Activated CD4-positive, CD25-positive, alpha-beta regulatory T cell treated with anti-CD3 and anti-CD28 coated beads, Interleukin-2, amount 50 U/mL, for 72 hours (primary cell): ENCODE results near the gene CCDC85C.
"Not testable (repeated sequence)": the region's sequence is repeated elsewhere in the genome, so short reads cannot be mapped to it uniquely, and the experiment has no call there.

Source experiments
- DNase-seq: peaks from one replicate; pipeline ENCODE4 v3.0.0; 2021

Gene CCDC85C

DNA sequence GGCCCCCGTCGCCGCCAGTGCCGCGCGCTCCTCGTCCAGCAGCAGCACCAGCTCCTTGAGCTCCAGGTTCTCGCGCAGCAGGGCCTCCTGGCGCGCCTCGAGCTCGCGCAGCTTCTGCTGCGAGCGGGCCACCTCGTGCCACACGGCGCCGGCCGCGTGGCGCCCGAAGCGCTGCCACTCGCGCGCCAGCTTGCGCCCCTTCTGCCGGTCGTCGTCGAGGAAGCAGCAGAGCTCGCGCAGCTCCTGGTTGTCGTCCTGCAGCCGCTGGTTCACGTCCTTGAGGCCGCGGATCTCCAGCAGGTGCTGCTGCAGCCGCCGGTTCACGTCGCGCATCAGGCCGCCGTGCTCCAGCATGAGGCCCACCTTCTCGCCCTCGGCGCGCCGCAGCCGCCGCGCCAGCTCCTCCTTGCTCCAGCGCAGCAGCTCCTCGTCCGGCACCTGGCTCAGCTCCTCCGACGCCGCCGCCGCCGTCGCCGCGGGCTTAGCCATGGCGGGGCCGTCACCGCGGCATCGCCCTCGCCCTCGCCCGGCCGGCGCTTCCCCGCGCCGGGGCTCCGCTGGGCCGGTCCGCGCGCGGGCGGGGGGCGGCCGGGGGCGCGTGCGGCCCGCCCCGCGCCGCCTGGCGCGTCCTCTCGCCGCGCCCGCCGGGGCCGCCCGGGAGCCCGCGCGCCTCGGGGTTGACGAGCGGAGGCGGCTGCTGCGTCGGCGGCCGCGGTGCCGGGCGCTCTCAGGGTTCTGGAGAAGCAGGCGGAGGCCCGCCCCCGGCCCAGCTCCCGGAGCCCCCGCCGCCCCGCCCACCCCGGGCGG is at the start of gene CCDC85C:
Gene CCDC85C (minus strand): TSS at position 737 of the 807 bp plus-strand sequence. CDS start 248 bp downstream, at position 489.
- DNase-seq, result peak; percentile 59

DNA sequence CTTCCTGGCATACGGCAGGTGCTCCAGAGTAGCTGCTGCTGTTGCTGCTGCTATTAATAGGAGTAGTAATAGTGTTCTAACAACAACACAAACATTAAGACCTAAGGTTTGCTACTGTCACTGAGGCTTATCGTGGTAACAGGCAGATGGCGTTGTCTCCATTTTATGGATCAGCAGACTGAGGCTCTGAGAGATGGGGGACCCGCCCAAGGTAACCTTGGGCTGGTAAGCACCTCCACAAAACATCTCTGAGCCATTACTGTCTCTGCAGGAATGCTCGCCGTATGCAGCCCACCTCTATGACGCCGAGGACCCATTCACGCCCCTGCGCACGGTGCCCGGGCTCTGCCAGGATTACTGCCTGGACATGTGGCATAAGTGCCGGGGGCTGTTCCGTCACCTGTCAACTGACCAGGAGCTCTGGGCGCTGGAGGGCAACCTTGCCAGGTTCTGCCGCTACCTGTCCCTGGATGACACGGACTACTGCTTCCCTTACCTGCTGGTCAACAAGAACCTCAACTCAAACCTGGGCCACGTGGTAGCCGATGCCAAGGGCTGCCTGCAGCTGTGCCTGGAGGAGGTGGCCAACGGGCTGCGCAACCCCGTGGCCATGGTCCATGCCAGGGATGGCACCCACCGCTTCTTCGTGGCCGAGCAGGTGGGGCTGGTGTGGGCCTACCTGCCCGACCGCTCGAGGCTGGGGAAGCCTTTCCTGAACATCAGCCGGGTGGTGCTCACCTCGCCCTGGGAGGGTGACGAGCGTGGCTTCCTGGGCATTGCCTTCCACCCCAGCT is 48.1 kb upstream of the CCDC85C start:
- DNase-seq, result no peak

DNA sequence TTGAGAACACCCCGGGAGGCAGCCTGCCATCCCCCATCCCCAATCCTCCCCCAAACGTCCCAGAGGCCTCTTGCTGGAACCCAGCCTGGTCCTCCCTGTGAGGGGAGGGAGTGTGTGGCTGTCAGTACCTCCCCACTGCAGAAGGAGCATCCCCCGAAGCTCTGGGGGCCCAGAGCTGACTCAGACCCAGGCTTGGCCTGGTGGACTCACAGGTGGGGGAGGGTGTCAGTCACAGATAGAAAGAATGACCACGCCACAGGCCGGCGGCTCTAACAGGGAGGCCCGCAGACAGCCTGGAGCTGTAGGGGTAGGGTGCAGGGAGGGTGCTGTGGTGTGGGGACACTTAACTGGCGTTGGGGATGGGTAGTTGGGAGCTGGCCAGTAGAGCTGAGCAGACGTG is 46.2 kb upstream of the CCDC85C start:
- DNase-seq, result no peak

DNA sequence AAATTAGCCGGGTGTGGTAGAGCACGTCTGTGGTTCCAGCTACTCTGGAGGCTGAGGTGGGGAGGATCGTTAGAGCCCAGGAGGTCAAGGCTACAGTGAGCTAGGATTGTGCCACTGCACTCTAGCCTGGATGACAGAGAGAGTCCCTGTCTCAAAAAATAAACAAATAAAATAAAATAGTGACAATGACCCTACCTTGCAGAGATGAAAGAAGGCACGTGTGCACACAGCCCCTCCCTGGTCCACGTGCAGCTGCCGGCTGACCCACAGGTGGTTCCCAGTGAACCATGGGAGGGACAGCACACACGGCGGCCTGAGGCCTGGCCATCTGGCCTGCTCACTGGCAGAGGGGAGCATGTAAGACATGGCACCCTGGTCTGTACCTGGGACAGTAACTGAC is 45.6 kb upstream of the CCDC85C start:
- no peak for DNase-seq

DNA sequence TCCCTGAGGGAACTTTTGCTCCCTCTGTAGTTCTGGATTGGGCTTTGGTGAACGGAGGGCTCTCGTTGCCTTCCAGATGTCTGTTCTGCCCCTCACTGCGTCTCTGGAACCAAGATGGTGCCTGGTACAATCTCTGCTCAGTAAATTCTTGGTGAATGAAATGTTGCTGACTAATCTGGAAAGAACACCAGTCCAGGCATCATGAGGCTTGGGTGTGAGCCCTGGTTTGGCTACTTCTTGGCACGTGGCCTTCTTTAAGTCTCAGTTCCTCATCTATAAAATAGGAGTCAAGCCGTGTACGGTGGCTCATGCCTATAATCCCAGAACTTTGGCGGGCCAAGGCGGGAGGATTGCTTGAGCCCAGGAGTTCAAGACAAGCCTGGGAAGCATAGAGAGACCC is 45.2 kb upstream of the CCDC85C start:
- DNase-seq, result no peak

DNA sequence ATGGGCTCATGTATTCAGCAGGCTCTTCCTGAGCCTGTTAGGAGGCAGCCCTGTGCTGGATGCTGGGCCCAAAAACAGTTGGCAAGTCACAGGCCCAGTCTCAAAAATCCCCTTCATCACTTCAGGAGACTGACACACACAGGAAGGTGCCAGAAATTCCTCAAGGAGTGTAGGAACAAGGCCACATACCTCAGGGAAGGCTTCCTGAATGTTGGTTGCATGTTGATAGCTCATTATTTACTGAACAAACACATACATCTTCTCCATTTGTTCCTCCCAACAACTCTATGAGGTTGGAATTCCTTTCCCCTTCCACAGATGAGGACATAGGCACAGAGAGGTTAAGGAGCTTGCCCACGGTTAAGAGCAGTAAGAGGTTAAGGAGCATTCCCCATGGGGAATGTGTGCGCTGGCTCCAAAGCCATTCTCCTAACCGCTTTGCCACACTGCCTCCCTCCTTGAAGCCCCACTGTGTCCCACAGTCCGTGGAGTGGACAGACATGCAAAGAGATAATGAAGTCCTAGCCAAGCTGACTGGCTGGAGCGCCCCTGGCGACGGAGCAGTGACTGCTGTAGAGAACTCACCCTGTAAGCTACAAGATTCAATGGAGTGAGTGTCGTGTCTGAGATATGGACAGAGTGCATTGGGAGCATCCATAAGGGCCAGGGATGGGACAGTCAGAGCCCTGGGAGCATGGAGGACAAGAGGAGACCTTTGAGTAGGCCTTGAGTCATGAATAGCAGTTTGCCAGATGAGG is 44.2 kb upstream of the CCDC85C start:
- no peak for DNase-seq

DNA sequence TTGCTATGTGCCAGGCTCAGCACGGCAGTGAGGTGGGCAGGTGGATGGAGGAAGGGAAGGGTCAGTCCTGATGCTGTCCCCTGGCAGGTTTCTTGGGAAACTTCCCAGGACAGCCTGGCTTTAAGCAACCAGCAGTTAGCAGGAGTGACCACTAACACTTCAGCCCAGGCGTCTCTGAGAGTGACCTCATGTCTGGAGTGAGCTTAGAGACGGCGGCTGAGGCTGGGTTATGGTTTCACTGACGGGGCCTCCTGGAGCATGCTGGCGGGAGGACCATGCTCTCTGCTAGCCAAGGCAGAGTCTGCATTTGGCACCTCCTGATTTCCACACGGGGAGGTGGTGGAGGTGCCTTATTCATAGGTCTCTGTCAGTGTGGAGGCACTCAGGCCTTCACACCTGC is 43.4 kb upstream of the CCDC85C start:
- no peak for DNase-seq

DNA sequence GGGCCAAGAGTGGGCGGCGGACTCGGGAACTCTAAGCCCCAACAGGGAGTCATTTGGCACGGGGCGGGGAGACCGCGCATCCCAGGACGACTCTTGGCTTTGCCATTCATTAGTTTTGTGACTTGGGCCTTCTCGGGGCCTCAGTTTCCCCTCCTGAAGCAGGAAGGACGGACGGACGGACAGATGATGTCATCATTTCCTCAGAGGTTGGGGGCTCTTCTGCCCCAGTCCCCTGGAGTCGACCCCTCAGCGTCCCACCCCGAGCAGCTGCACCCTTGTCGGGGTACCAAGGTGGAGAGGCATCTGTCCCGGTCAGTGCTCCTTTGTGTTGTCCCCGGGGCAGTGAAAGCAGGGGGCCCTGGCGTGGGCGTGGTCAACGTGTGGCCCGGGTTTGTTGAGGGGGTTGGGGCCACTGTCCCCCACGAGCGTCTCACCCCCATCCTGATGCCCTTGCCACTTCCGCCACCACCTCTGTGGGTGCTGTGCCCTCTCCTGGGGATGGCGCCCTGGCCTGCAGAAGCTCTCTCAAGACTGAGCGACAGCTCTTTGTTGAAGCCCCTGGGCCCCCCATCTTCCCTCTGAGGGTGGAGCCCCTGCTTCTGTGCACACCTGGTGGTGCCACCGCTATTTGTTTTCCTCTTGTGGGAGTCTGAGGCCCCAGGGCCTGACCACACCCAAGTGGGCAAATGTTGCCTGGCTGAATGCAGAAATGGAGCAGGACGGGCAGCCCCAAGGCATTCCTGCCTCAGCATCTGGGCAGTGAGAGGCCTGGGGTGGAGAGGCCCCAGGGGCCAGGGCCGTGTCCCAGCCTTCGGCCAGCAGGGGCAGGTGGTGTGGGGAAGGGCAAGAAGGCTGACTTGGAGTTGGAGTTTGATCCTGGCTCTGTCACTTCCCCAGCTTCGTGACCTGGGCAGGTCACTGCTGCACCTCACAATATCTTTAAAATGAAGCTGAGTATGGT is 41.8 kb upstream of the CCDC85C start:
- DNase-seq, result no peak

DNA sequence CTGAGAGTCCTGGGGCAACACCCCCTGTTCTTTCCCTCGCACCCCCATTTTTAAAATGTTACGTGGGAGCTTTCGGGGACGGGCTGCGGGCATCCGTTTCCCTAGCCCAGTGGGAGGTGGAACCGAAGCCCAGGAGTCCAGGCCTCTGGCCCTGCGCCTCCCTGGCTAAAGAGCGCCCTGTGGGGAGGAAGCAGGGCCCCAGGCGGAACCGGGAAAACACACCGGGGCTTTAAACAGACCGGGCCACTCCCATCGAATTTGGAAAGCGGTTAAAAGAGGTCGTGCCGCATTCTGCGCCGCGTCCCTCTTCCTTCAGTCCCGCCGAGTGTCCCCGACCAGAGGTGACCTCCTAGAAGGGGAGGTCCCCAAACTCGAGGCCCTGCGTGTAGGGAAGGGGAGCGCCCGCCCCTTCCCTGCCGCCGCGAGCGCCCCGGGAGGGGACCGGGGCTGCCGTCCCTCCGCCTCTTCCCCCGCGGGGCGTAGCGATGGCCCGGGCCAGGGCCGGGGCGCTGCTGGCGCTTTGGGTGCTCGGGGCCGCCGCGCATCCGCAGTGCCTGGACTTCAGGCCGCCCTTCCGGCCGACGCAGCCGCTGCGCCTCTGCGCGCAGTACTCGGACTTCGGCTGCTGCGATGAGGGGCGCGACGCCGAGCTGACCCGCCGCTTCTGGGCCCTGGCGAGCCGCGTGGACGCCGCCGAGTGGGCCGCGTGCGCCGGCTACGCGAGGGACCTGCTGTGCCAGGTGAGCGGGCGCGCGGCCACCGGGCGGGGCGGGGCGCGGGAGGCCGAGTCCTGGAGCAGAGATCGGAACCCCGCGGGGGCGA is 40.9 kb upstream of the CCDC85C start, which contains the start of gene HHIPL1:
Gene HHIPL1 (plus strand): TSS at position 407 of the 822 bp plus-strand sequence. CDS start 79 bp downstream, at position 486.
- DNase-seq, result no peak

DNA sequence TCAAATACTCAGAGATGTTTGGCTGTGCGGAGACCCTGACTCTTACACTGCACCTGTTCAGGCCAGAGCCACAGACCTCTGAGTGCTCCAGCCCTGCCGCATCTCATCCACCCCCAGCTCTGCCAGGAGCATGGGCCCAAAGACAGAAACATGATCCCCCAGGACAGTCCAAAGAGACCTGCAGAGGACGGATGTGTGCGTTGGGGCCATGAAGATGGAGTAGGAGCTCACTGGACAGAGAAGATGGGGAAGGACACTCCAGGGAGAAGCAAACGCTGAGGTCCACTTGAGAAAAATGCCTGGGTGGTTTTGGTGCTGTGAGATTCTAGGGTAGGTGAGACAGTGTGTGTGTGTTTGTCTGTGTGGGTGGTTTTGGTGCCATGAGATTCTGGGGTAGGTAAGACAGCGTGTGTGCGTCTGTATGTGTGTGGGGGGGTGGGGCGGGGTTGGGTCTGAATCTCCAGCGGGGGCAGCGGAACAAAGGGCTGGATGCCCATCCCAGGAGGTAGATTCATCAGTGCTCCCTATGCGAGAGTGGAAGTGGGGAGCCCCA is 40.1 kb upstream of the CCDC85C start:
- DNase-seq, result no peak

DNA sequence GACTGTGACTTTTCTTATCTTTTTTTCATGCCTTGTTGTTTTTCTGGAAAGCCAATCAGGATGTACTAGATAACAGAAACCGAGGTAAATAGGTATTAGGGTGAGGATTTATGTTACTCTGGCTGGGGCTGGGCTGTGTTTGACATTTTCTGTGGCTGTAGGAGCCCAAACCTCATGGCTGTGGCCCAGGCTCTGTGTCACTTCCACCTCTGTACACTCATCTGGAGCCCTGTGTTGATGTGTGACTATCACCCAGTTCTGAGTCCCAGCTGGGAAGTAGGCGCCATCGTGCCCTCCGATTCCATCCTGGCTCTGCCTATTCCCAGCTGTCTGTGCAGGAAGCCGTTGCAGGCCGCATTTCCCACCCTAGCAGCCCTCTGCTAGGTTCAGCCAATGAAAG is 39.3 kb upstream of the CCDC85C start:
- DNase-seq, result no peak

DNA sequence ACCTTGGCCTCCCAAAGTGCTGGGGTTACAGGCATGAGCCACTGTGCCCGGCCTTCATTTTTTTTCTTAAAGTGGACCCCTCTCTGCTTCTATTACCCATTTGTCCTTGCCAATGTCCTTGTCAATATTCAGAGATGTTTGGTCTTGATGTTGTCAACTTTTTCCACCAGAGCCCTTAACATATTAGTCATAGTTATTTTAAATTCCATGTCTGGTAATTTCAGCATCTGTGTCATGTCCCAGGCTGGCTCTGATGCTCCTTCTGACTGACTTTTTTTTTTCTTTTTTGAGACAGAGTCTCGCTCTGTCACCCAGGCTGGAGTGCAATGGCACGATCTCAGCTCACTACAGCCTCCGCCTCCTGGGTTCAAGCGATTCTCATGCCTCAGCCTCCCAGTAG is 38.8 kb upstream of the CCDC85C start:
- not testable (repeated sequence) for DNase-seq

DNA sequence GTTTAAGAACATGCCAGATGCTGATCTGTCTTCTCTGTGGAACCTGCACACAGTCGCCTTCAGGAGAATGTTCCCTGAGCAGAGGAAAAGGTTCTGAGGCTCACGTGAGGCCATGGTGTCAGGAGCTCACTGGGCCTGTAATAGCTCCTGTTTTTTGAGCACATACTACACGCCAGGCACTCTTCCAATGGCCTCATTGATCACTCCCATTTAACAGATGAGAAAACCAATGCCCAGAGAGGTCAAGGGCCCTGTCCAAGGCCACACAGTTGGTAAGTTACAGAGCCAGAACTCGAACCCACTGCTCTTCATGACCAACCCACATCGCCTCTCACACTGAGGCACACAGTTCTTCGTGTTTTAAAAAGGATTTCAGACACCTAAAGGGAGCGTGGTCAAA is 33.6 kb upstream of the CCDC85C start:
- no peak for DNase-seq

DNA sequence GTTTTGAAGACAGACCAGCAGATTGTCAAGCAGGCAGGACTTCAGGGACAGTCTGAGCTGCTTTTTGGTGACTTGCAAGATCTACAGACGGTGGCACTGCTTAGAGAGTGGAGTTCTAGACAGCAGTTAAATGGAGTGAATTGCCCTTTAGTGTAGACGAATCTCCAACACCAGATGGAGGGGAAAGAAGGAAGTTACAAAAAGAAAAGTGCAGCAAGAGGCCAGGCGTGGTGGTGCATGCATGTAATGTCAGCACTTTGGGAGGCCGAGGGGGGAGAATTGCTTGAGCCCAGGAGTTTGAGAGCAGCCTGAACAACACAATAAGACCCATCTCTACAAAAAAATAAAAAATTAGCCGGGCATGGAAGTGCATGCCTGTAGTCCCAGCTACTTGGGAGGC is 32.5 kb upstream of the CCDC85C start:
- no peak for DNase-seq

DNA sequence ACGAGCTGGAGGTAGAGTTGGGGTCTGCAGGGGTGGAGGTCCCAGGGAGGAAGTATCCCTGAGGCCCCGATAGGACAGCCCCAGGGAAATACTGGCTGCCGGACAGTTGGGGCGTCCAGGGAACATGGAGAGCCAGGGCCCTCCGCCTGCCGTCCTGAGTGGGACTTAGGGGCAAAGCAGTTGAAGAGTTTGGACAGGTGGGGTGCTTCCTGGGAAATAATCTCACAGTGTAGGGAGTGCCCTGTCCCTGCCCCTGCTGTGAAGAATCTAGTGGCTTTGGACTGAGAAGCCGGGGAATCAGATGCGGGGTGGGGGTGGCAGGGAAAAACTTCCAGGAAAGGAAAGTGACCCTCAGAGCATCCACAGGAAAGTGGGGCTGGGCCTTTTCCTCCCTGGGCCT is 31.1 kb upstream of the CCDC85C start:
- no peak for DNase-seq

DNA sequence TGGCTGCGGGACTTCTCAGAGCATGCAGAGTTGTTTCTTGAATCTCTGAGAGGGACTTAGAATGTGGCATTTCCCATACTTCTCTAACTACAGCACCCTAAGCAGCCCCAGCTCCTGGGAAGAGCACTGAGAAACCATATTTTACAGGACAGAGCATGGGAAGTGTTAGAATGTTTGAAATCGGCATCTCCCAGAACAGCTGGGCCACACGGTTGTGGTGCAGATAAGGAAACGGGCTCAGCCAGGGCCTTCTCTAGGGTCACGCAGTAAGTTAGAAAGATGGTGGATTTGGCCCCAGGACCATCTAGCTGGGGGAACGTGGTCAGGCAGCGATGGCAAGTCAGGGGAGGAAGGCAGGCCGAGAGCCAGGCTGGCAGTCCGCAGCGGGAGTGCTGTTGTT is 30.4 kb upstream of the CCDC85C start:
- no peak for DNase-seq

DNA sequence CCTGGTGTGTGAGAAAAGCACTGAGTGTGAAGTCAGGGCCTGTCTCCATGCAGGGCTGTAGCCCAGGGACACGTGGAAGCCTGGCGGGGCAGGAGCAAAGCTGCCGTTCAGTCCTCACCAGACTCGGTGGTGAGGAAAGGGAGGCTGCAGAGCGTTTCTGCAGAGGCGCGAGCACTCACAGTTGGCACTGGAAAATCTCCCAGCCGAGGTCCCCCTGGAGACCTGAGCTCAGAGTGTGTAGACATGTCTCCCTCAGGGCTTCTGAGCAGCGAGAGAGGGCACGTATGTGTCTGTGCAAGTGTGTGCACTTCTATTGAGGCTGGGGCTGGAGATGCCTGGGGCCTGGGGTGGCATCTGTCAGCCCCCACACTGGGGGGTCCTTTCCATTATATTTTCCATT is 29.9 kb upstream of the CCDC85C start:
- DNase-seq, result no peak

DNA sequence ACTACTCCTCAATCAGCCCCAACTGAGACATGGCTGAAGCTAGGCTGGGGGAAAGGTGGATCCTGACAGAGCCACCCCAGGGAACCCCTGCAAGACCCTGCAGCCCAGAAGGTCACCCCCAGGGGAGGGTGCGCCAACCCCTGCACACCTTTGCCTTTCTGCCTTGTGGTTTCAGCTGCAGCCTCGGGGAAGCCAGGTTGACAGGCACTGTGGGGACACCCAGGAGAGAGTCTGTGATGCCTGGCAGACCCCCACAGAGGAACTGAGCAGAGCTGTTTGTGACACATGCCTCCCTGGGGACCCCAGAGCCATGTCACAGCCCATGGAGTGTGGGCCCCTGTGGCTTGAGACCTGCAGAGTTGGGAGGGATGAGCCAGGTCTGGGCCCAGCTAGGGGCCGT is 29.1 kb upstream of the CCDC85C start:
- no peak for DNase-seq

DNA sequence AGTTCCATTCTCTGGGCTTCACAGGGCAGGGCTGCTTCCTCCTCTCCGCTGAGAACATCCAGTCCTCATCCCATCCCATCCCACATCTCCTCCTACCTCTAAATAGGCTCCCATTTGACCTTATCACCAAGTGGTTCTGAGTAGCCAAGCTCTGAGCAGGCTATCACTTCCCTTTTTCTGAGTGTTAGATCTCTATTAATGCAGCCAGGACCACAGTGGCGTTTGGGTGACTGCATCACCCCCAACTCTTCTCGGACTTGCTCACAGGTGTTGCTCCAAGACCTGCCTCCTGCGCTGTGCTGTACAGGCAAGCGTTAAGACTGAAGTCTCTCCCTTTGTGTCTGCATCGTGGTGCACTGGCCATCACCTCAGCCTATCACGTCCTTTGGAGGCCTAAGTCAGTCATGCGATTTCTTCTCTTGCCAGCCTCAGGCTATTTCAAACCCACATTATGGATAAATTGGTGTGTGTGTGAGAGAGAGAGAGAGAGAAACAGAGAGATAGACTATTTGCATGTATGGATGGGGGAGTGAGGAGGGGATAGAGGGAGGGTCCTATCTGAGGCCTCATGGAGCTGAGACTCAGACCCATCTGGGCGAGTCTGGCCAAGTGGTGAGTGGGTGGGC is 28.5 kb upstream of the CCDC85C start:
- no peak for DNase-seq

DNA sequence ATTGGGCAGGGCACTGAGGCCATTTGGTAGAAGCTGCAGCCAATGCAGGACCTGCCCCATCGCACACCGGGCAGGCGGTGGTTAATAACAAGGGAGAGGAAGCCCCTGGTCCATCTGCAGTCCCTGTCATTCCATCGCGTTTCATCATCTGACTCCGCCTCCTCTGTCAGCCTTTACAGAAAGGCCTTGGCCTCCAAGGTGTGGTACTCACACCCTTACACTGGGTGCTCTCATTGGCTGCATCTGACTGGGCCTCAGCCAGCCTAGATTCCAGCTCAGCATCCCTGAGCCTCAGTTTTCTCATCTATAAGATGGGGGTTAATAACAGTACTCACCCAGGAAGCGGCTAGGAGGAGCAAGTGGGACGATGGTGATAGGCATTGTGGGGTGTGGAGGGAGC is 26.2 kb upstream of the CCDC85C start:
- DNase-seq, result no peak
